HG03103 (cell line): Measurements from ENCODE around the gene TYMP.

ENCODE experiments used
- ATAC-seq: cut with Tn5 transposase; IDR thresholded peaks from one replicate; pipeline ENCODE4 v1.9.1; 2021; ENCODE audit warnings: low read depth; ENCODE audit not compliant: unreplicated experiment

TYMP gene

GRCh38 chr22:50506611-50507420, 23.0 kb downstream of the TYMP start:
- ATAC-seq, result no peak

GRCh38 chr22:50505776-50506610, 23.8 kb downstream of the TYMP start:
- ATAC-seq, result no peak

- no peak for ATAC-seq
These were observed 24.5 kb downstream of the TYMP start for GRCh38 chr22:50505276-50505775.

- no peak for ATAC-seq
These were observed 25.2 kb downstream of the TYMP start for GRCh38 chr22:50504369-50505211.

- ATAC-seq, result no peak
These were observed 26.2 kb downstream of the TYMP start for GRCh38 chr22:50503475-50504145.

GRCh38 chr22:50502628-50503474, 27.0 kb downstream of the TYMP start:
- no peak for ATAC-seq

- ATAC-seq, result no peak
These were observed 27.7 kb downstream of the TYMP start for GRCh38 chr22:50502096-50502495.

GRCh38 chr22:50500452-50500851, 29.4 kb downstream of the TYMP start:
- ATAC-seq, result no peak

GRCh38 chr22:50498322-50498890, 31.4 kb downstream of the TYMP start:
- no peak for ATAC-seq

GRCh38 chr22:50497093-50497492, 32.7 kb downstream of the TYMP start:
- ATAC-seq, result no peak

- no peak for ATAC-seq
These were observed 39.1 kb downstream of the TYMP start for GRCh38 chr22:50490531-50491308.

- ATAC-seq, result no peak
These were observed 40.2 kb downstream of the TYMP start for GRCh38 chr22:50489363-50490243.

- no peak for ATAC-seq
These were observed 40.9 kb downstream of the TYMP start for GRCh38 chr22:50488886-50489285.

- no peak for ATAC-seq
These were observed 41.7 kb downstream of the TYMP start for GRCh38 chr22:50488006-50488677.

- no peak for ATAC-seq
These were observed 42.4 kb downstream of the TYMP start for GRCh38 chr22:50487290-50488005.
